Adrenal gland (tissue), 12 donors: Measurements from ENCODE around the gene TRAPPC3. TPM values are rescaled to one million over a fixed set of nuclear protein-coding genes. Genes with fewer than 3 reads are reported as not detected.

Experiments used
- DNase-seq, 7 donors: peaks; one replicate each; pipeline ENCODE4 v3.0.0-alpha.2; 2019 to 2020
- H3K27ac ChIP-seq, 5 donors: fragments of 200-600 bp; sonication (generic) in 4 of 5; 1 replicate in 3 of 5; 2 replicates in 2 of 5; pipeline versions ENCODE4 v1.5.1 to v1.8.0; 2016 to 2020; ENCODE audit warnings: mild to moderate bottlenecking in 1 of 5
- H3K27me3 ChIP-seq: fragments of 200-600 bp; 2 replicates; pipeline ENCODE4 v1.8.0; 2021
- H3K36me3 ChIP-seq, 2 donors: fragments of 200-600 bp; replicated peaks in 1 of 2; 1 replicate in 1 of 2; 2 replicates in 1 of 2; pipeline versions ENCODE4 v1.5.1 to v1.8.0; 2018 to 2022
- H3K4me1 ChIP-seq, 2 donors: fragments of 200-600 bp; replicated peaks in 1 of 2; 1 replicate in 1 of 2; 2 replicates in 1 of 2; pipeline versions ENCODE4 v1.5.1 to v1.8.0; 2018 to 2021
- H3K4me3 ChIP-seq, 4 donors: fragments of 200-600 bp; sonication (generic) in 3 of 4; one replicate each; pipeline ENCODE4 v1.5.1; 2016 to 2018
- H3K9me3 ChIP-seq, 3 donors: fragments of 200-600 bp; sonication (generic) in 1 of 3; replicated peaks in 1 of 3; 1 replicate in 2 of 3; 2 replicates in 1 of 3; pipeline versions ENCODE4 v1.5.1 to v1.8.0; 2016 to 2021
- POLR2A ChIP-seq, 2 donors: fragments of 450-650 bp; IDR thresholded peaks; one replicate each; pipeline ENCODE4 v1.6.1; 2017; ENCODE audit warnings: antibody characterized with exemption in 2 of 2, mild to moderate bottlenecking in 2 of 2, moderate library complexity in 1 of 2
- WGBS, 4 donors: extraction: QIAGEN DNeasy Blood & Tissue Kit in 2 of 4; methylation state at CpG; one replicate each; pipeline versions ENCODE4 v1.1.5 to v1.1.7; 2013 to 2017; 5-methylcytosine and 5-hydroxymethylcytosine counted together
- intact Hi-C, 2 donors: fragments of 100-400 bp; cut with DNase I; formaldehyde crosslinking; loops; one replicate each; pipeline versions ENCODE4 v1.14.1 to v1.15.0; 2022 to 2023
- polyA plus RNA-seq, 3 donors: library from polyadenylated mRNA; stranded (reverse); fragments of 200-250 nt in 2 of 3; fragments of 350-450 nt in 1 of 3; fragmentation: Illumina TruSeq in 1 of 3; extraction: RNeasy Lipid Tissue Mini Kit (QIAGEN cat#74804) in 1 of 3; gene quantifications; one replicate each; pipeline ENCODE4 v1.2.3, GENCODE V29; 2013 to 2014
- total RNA-seq, 9 donors: library from RNA; depleted of rRNA in 4 of 9; stranded (reverse); fragments of >200 nt in 4 of 9; fragments of 120-200 nt in 1 of 9; fragmentation: NEBNext Ultra II Directional in 1 of 9; extraction: Animal tissue kit (Norgen Biotek cat#: 25700) in 1 of 9; gene quantifications; one replicate each; pipeline versions ENCODE4 v1.1.0 to v1.2.4, GENCODE V29; 2013 to 2023
- TF ChIP-seq, protein P1 (sequence below), 6 experiments: fragments of 450-650 bp in 4 of 6; fragments of 200-600 bp in 2 of 6; sonication (generic) in 1 of 6; IDR thresholded peaks; 1 replicate in 5 of 6; 2 replicates in 1 of 6; pipeline versions ENCODE4 v1.5.1 to v1.8.0; 2016 to 2021; ENCODE audit warnings: antibody characterized with exemption in 6 of 6, mild to moderate bottlenecking in 2 of 6, moderate library complexity in 1 of 6
- donor health status: healthy with polysubstance abuse.
- donor health status: Bipolar disorder and iron deficiency.
- donor health status: DM: yes; HTN: yes; CAD: no.
- donor health status: DM: no; HTN: no; CAD: no.
- donor health status: DM: no; HTN: no; CAD: no.
- donor health status: DM: yes; HTN: yes; CAD: no.

Gene TRAPPC3
- total and polyA plus RNA-seq, 12 donors: 54.0 to 182 (median 114) TPM

GRCh38 chr1:36106269-36106668 lies 43.0 kb downstream of the TRAPPC3 start:
- no peak for TF ChIP-seq POLR2A (IDR thresholded peaks at IDR 0.05)
- TF ChIP-seq, protein P1, sequence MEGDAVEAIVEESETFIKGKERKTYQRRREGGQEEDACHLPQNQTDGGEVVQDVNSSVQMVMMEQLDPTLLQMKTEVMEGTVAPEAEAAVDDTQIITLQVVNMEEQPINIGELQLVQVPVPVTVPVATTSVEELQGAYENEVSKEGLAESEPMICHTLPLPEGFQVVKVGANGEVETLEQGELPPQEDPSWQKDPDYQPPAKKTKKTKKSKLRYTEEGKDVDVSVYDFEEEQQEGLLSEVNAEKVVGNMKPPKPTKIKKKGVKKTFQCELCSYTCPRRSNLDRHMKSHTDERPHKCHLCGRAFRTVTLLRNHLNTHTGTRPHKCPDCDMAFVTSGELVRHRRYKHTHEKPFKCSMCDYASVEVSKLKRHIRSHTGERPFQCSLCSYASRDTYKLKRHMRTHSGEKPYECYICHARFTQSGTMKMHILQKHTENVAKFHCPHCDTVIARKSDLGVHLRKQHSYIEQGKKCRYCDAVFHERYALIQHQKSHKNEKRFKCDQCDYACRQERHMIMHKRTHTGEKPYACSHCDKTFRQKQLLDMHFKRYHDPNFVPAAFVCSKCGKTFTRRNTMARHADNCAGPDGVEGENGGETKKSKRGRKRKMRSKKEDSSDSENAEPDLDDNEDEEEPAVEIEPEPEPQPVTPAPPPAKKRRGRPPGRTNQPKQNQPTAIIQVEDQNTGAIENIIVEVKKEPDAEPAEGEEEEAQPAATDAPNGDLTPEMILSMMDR (IDR thresholded peaks at IDR 0.05): no peak
- 45 to 59% (median 53%) methylated on average over 5 of the region's 5 CpGs for WGBS, 4 donors
- intact Hi-C loops: no loop called here
- no peak for DNase-seq
- no peaks in the 10 kb centered on the region for H3K4me1 ChIP-seq
- no peaks in the 10 kb centered on the region for H3K9me3 ChIP-seq
- H3K4me3 ChIP-seq: no peak overlapping the region
- no peaks in the 10 kb centered on the region for H3K27me3 ChIP-seq
- H3K36me3 ChIP-seq: no peaks in the 10 kb centered on the region
- H3K27ac ChIP-seq: no peak overlapping the region

DNA sequence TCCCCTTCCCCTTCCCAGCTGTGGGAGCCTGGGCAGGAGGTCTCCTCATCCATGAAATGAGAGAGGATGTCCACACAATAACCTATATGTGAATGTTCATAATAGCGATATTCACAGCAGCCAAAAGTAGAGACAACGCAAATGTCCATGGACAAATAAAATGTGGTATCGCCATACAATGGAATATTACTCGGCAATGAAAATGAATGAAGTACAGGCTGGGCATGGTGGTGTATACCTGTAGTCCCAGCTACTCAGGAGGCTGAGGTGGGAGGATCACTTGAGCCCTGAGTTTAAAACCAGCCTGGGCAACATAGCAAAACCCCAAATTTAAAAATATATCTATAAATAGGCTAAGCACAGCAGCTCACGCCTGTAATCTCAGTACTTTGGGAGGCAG lies 47.7 kb downstream of the TRAPPC3 start:
- Histone ChIP-seq H3K9me3 (no peaks in the 10 kb centered on the region), H3K4me1 (peaks cover 0 to 23% of the 10 kb centered on the region in 2 donors), H3K27ac (no peak overlapping the region), H3K4me3 (no peak overlapping the region), H3K36me3 (peaks cover 0 to under 1% of the 10 kb centered on the region in 2 donors), H3K27me3 (no peaks in the 10 kb centered on the region)
- TF ChIP-seq, protein P1 (IDR thresholded peaks at IDR 0.05): no peak
- no peak for TF ChIP-seq POLR2A (IDR thresholded peaks at IDR 0.05)
- intact Hi-C loops: no loop called here
- no peak for DNase-seq
- 92 to 97% (median 97%) methylated on average over 5 of the region's 5 CpGs for WGBS, 4 donors

GRCh38 chr1:36100376-36100775 lies 48.9 kb downstream of the TRAPPC3 start:
- DNase-seq: peak in 1 of 7 donors; percentile 20
- Histone ChIP-seq H3K27ac (no peak overlapping the region), H3K4me3 (no peak overlapping the region), H3K4me1 (peaks cover 0 to 26% of the 10 kb centered on the region in 2 donors), H3K36me3 (peaks cover 0 to 9% of the 10 kb centered on the region in 2 donors), H3K9me3 (no peaks in the 10 kb centered on the region), H3K27me3 (no peaks in the 10 kb centered on the region)
- WGBS, 4 donors: 47 to 61% (median 53%) methylated on average over 6 of the region's 6 CpGs
- intact Hi-C loops: no loop called here
- TF ChIP-seq, protein P1 (IDR thresholded peaks at IDR 0.05): no peak
- TF ChIP-seq POLR2A (IDR thresholded peaks at IDR 0.05): no peak

GRCh38 chr1:36099681-36100341 lies 49.5 kb downstream of the TRAPPC3 start:
- no peak overlapping the region for H3K4me3 ChIP-seq
- no peaks in the 10 kb centered on the region for H3K9me3 ChIP-seq
- peaks cover 2 to 32% of the 10 kb centered on the region in 2 donors for H3K4me1 ChIP-seq
- peak; percentile 79 to 90 (median 84) for DNase-seq
- TF ChIP-seq, protein P1 (IDR thresholded peaks at IDR 0.05): peak; percentile 52 to 95 (median 85)
- no peak for TF ChIP-seq POLR2A (IDR thresholded peaks at IDR 0.05)
- H3K27ac ChIP-seq: no peak overlapping the region
- intact Hi-C loops: loop anchor here (5.0 to 10.0 kb wide), 6 partner anchors 32 to 315 kb away; no protein-coding TSS in a partner anchor
- peaks cover 0 to 15% of the 10 kb centered on the region in 2 donors for H3K36me3 ChIP-seq
- H3K27me3 ChIP-seq: no peaks in the 10 kb centered on the region
- WGBS, 4 donors: 22 to 39% (median 31%) methylated on average over 7 to 18 of the region's 18 CpGs
